NCI-H526 (cell line): Measurements from ENCODE around the gene PABPC3.

Source experiments
- DNase-seq, 2 experiments: peaks; one replicate each; lab custom pipeline; 2025; lab: John Stamatoyannopoulos, UW

PABPC3 gene

GRCh38 chr13:25095851-25096453, at the start of gene PABPC3:
Gene PABPC3, plus strand, starts transcription at chr13:25096136. Its CDS starts 63 bp downstream, at chr13:25096199.
- no peak for DNase-seq

- DNase-seq: peak in 1 of 2 experiments; percentile 71
Observed at GRCh38 chr13:25046274-25046984, 49.5 kb upstream of the PABPC3 start.

- DNase-seq: peak; percentile 50 to 82
Observed at GRCh38 chr13:25046985-25047511, 48.9 kb upstream of the PABPC3 start.

- no peak for DNase-seq
Observed at GRCh38 chr13:25051065-25051464, 44.9 kb upstream of the PABPC3 start.

DNA sequence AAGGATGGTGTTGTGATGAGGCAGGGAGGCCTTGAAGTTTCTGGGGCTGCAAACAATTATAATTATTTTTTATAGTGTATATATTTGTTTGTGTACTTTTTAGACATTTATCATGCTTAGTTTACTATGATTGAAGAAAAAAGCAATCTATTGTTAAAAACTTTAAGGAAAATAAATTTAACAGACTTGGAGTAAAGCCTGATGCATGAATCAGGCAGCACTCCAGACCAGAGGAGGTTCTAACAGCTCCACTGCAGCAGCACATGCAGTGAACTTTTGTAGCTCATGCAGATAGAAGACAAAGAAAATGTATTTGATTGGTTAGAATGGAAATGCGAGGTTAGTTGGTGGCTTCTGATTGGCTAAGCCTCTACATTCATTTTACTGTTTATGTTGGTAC, 36.8 kb upstream of the PABPC3 start:
- DNase-seq: no peak

- DNase-seq: no peak
Observed at GRCh38 chr13:25059958-25060357, 36.0 kb upstream of the PABPC3 start.

DNA sequence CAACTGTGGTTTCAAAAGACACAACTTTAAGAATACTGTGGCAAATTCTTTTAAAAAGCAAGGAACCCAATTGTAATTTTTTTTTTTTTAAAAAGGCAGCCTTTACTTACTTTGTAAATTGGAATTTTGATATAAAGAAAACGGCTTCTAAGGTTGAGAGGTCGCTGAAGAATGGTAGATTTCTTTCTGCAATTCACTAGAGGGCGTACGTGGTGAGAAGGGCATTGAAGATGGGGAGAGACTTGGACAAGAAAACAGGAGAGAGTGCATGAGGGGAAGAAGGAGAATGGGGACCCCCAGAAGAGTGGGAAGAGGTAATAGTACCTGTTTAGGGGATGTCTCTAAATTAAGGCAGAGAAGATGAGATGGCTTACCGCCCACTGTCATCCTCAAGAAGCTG, 33.5 kb upstream of the PABPC3 start:
- DNase-seq: no peak

DNA sequence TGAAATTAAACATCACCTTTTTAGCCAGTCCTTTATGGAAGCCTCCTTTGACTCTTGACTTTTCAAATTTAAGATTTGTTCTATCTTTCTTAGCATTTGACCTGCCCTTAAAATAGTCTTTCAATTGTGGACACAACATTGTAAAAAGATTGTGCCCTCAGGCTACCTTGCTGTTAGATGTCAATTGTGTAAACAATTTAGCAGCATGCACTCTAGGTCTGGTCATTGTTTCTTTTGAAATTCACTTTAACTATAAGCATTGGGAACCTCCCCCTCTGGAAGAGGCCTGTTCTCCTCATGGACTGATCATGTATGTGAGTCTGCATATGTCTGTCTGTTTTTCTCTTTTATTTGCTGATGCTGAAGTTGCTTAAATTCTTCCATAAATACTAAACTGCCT, 31.5 kb upstream of the PABPC3 start:
- DNase-seq: no peak

DNA sequence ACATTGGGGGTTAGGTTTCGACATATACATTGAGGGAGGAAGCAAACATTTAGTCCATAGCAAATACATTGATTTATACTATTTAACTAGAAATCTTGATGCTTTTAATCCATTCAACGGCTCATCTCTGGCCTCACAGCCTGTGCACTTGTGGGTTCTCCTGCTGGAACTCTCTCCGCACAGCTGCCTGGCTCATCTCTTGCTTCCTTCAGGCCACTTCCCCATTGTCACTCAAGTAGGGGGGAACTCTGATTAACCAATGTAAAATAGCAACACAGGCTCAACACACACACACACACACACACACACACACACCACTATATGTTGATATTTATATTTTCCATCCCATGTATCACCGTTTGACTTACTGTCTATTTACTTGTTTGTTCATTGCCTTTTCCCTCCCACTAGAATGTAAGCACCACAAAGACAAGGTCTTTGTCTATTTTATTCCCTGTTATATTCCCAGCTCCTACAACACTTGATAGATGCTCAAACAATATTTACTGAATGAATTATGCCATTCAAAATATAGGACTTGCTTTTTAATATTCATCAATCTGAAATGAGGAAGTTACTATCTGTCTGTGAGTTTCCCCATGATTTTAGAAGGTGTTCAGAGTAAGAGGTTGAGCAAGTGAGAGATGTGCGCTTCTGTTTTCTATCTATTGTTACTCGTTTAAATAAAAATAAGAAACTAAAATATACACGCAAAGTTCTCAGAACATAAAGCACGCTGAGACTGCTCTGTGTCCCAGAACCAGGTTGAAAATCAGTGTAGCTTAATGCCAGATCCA, 29.8 kb upstream of the PABPC3 start:
- DNase-seq: no peak

DNA sequence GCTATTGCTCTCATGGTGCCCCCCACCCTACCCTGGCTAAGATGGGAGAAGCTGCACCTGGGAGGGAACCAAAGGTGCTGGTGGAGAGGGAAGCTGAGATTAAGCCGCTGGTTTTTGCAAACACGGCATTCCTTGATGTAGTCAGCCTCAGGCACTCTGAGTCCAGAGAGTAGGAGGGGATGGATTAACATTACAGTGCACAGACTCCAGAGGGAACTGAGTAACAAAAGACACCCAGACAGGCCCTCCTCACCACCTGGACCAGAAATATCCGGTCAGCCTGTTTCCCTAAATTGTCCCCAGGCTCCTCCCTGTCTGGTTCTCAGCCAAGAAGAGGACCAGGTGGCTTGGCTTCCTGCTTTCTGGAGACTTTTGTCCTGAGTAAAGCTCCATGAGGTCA, 28.9 kb upstream of the PABPC3 start:
- no peak for DNase-seq

- DNase-seq: no peak
Observed at GRCh38 chr13:25068810-25069209, 27.1 kb upstream of the PABPC3 start.

- DNase-seq: no peak
Observed at GRCh38 chr13:25069236-25069635, 26.7 kb upstream of the PABPC3 start.

GRCh38 chr13:25069911-25070310, 26.0 kb upstream of the PABPC3 start:
- DNase-seq: no peak

DNA sequence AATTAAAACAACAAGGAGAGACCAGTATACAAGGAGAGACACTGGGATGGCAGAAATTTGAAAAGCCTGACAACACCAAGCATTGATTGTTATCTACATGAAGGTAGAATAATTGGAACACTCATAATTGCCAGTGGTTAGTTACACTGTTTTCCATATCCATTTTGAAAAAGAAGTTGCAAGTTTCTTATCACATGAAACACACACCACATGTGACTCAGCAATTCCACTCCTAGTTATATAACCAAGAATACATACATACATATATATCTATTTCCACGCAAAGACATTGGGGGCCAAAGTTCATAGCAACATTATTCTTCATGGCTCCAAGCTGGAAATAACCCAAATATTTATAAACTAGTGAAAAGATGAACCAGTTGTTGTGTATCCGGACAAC, 15.2 kb upstream of the PABPC3 start:
- DNase-seq: no peak

DNA sequence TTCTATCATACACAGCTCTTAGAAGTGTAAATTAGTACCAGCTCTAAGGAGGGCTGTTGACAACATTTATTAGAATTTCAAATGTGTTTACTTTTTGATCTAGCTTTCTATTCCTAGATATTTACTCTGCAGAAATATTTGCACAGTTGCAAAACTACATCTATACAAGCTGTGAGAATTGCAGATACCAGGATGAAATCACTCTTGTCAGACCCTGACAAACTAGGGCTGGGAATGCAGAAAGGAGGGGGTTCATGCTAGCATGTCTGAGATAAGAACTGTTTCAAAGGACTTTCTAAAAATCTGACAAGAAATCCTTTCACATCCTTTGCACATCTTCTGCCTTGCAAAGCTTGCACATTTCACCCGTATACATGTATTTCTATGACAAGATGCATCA, 11.8 kb upstream of the PABPC3 start:
- DNase-seq: no peak

DNA sequence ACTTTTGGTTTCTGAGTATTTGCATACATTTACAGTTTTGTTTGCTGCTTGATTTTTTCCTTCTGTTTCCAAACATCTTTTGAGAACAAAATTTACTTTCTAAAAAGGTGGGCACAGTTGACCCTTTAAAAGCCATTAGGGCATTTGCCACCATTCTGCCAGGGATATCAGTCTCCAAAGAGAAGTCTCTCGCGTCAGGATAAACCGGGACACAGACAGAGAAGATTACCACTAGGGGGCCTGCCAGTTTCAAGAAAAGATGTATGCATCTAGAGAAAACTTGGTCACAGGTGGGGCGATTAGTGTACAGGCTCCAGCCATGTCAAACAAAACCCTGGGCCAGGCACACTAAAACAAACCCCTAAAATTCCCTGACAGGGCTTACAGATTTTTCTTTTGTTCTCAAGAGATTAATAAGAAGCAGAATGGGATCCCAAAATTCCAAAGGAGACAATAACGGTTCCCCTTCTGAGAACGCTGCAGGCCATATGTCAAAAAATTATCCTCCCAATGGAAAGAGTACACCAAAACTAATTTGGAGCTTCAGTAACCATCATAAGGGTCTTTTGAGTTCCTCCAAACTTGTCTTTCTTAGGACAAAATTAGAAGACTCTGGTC, 10.7 kb upstream of the PABPC3 start:
- DNase-seq: peak; percentile 77 to 91

GRCh38 chr13:25088562-25089221, 7.2 kb upstream of the PABPC3 start:
- no peak for DNase-seq

DNA sequence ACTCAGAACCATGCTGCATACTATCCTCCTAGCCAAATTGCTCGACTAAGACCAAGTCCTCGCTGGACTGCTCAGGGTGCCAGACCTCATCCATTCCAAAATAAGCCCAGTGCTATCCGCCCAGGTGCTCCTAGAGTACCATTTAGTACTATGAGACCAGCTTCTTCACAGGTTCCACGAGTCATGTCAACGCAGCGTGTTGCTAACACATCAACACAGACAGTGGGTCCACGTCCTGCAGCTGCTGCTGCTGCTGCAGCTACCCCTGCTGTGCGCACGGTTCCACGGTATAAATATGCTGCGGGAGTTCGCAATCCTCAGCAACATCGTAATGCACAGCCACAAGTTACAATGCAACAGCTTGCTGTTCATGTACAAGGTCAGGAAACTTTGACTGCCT, 1.5 kb downstream of the PABPC3 start:
- no peak for DNase-seq

DNA sequence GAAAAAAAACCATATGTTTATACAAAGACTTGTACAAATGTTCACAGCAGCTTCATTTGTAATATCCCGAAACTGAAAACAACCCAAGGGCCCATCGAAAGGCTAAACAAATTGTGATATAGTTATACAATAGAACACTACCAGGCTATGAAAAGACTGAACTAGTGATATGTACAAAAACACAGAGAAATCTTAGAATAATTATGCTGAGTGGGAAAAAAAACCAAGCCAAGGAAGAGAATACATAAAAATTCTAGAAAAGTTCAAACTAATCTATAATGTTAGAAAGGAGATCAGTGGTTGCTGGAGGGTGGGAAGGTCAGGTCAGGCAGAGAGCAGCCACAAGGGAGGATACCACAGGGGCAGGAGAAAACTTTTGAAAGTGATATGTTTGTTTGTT, 7.8 kb downstream of the PABPC3 start:
- DNase-seq: no peak

- DNase-seq: no peak
Observed at GRCh38 chr13:25109341-25109740, 13.4 kb downstream of the PABPC3 start.

DNA sequence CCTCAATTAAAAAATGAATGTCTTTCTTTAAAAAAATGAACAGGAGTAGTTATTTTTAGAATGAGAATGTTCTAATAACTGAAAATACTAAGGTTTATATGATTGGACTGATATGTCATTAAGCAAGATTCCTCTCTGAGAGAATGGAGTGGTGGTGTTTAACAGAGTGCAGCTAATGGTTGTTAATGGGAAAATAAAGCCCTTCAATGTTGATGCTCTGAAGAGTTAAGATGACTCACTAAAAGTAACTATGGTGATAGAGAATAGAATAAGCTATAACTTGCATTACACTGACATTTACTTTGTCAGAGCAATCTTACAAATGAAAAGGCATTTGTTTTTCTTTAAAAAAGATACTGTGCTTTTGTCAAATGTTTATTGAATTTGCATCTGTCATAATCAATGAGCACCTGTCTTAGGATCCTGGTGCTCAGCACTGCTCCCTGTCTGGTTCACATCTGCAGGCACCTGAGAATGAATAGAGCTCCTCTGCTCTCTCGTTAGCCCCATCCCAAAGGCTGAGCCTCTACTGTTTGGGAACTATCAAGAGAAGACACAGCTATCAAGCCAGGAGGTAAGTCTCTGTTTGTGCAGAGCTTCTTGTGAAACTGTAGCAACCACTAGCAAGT, 15.1 kb downstream of the PABPC3 start:
- DNase-seq: no peak
